WTC11 (cell line): ENCODE results near the gene ATPAF2. TPM values are rescaled to one million over a fixed set of nuclear protein-coding genes. Genes with fewer than 3 reads are reported as not detected.
A peak's percentile ranks its signal among the peaks of the same experiment; 100 is the strongest.

Source experiments
- ATAC-seq: fragments of 200-7000 bp; cut with Tn5 transposase; 2 replicates; pipeline ENCODE4 v1.10.0; 2021; ENCODE audit warnings: mild to moderate bottlenecking, moderate library complexity
- CTCF ChIA-PET: fragments of 300-600 bp; sonication (Branson Sonifier 250); formaldehyde crosslinking; loops from one replicate; lab custom pipeline; 2021; ENCODE audit warnings: antibody characterized with exemption; lab: Charles Lee
- POLR2A ChIA-PET: fragments of 350-600 bp; sonication (Branson Sonifier 250); formaldehyde crosslinking; loops from one replicate; lab custom pipeline; 2021; ENCODE audit warnings: antibody characterized with exemption; lab: Charles Lee
- DNase-seq: peaks from one replicate; pipeline ENCODE4 v3.0.0; 2021; ENCODE audit warnings: low spot score
- H3K27ac Mint-ChIP-seq: 2 replicates; pipeline ENCODE4 v1.8.0; 2021; ENCODE audit warnings: mixed read lengths
- H3K27me3 Mint-ChIP-seq: 2 replicates; pipeline ENCODE4 v1.8.0; 2021; ENCODE audit warnings: low read depth, mild to moderate bottlenecking, moderate library complexity, mixed read lengths
- H3K36me3 Mint-ChIP-seq: 2 replicates; pipeline ENCODE4 v1.8.0; 2021; ENCODE audit warnings: mixed read lengths
- H3K4me1 Mint-ChIP-seq: 2 replicates; pipeline ENCODE4 v1.8.0; 2022; ENCODE audit warnings: mixed read lengths
- H3K4me3 Mint-ChIP-seq: 2 replicates; pipeline ENCODE4 v1.8.0; 2021; ENCODE audit warnings: mild to moderate bottlenecking, moderate library complexity, mixed read lengths
- H3K9me3 Mint-ChIP-seq: 2 replicates; pipeline ENCODE4 v1.8.0; 2021; ENCODE audit warnings: mixed read lengths
- AFF4 ChIP-seq: sonication (generic); formaldehyde crosslinking; IDR thresholded peaks from 2 replicates; pipeline ENCODE4 v1.8.1; 2023; ENCODE audit warnings: mild to moderate bottlenecking, missing genetic modification reagents, borderline replicate concordance
- ATF1 ChIP-seq: sonication (generic); formaldehyde crosslinking; IDR thresholded peaks from 2 replicates; pipeline ENCODE4 v1.8.1; 2023; ENCODE audit warnings: mild to moderate bottlenecking, moderate library complexity, missing genetic modification reagents
- CTCF ChIP-seq: fragments of 200-600 bp; IDR thresholded peaks from 2 replicates; pipeline ENCODE4 v1.8.0; 2022; ENCODE audit warnings: antibody characterized with exemption
- E2F1 ChIP-seq: sonication (generic); formaldehyde crosslinking; IDR thresholded peaks from 2 replicates; pipeline ENCODE4 v1.8.0; 2022; ENCODE audit warnings: mild to moderate bottlenecking, missing genetic modification reagents
- ELF4 ChIP-seq: sonication (generic); formaldehyde crosslinking; IDR thresholded peaks from 2 replicates; pipeline ENCODE4 v1.8.1; 2022; ENCODE audit warnings: low read depth, mild to moderate bottlenecking, moderate library complexity, missing genetic modification reagents
- ERG ChIP-seq: fragments of 250-450 bp; sonication (Bioruptor Pico); IDR thresholded peaks from 2 replicates; pipeline ENCODE4 v1.8.0; 2021; ENCODE audit warnings: mild to moderate bottlenecking
- FOXP1 ChIP-seq: sonication (generic); formaldehyde crosslinking; IDR thresholded peaks from 2 replicates; pipeline ENCODE4 v1.8.0; 2022; ENCODE audit warnings: missing genetic modification reagents, mild to moderate bottlenecking, moderate library complexity, borderline replicate concordance
- GABPB1 ChIP-seq: sonication (generic); formaldehyde crosslinking; IDR thresholded peaks from 2 replicates; pipeline ENCODE4 v1.8.1; 2023; ENCODE audit warnings: mild to moderate bottlenecking, missing genetic modification reagents
- JUN ChIP-seq: sonication (generic); formaldehyde crosslinking; IDR thresholded peaks from 2 replicates; pipeline ENCODE4 v1.8.0; 2023; ENCODE audit warnings: mild to moderate bottlenecking, missing genetic modification reagents
- NR1H2 ChIP-seq: sonication (generic); formaldehyde crosslinking; IDR thresholded peaks from 2 replicates; pipeline ENCODE4 v1.9.0; 2021; ENCODE audit warnings: mild to moderate bottlenecking, moderate library complexity, missing genetic modification reagents
- NR2C2 ChIP-seq: sonication (generic); formaldehyde crosslinking; IDR thresholded peaks from 2 replicates; pipeline ENCODE4 v1.8.0; 2022; ENCODE audit warnings: mild to moderate bottlenecking, missing genetic modification reagents
- TCF7 ChIP-seq: sonication (generic); formaldehyde crosslinking; IDR thresholded peaks from 2 replicates; pipeline ENCODE4 v1.8.0; 2022; ENCODE audit warnings: mild to moderate bottlenecking, low read depth, missing genetic modification reagents, moderate library complexity
- USF2 ChIP-seq: sonication (generic); formaldehyde crosslinking; IDR thresholded peaks from 2 replicates; pipeline ENCODE4 v1.8.1; 2023; ENCODE audit warnings: mild to moderate bottlenecking, missing genetic modification reagents, moderate library complexity
- ZNF121 ChIP-seq: sonication (generic); formaldehyde crosslinking; IDR thresholded peaks from 2 replicates; pipeline ENCODE4 v1.8.0; 2023; ENCODE audit warnings: missing genetic modification reagents
- ZNF232 ChIP-seq: sonication (generic); formaldehyde crosslinking; IDR thresholded peaks from 2 replicates; pipeline ENCODE4 v1.8.0; 2022; ENCODE audit warnings: mild to moderate bottlenecking, missing genetic modification reagents
- ZNF263 ChIP-seq: sonication (generic); formaldehyde crosslinking; IDR thresholded peaks from 2 replicates; pipeline ENCODE4 v1.8.1; 2022; ENCODE audit warnings: low read depth, mild to moderate bottlenecking, moderate library complexity, missing genetic modification reagents
- ZSCAN18 ChIP-seq: fragments of 250-450 bp; sonication (Bioruptor Pico); IDR thresholded peaks from 2 replicates; pipeline ENCODE4 v2.1.2; 2022; ENCODE audit warnings: mild to moderate bottlenecking, moderate library complexity
- total RNA-seq: library from RNA; stranded (reverse); gene quantifications from 3 replicates; pipeline ENCODE4 v1.2.3, GENCODE V29; 2021

The ATPAF2 gene
- total RNA-seq, 1 experiment from 2014 or later = 33.5 TPM

- ATAC-seq (peak; percentile 95), DNase-seq (no peak)
- H3K4me1 Mint-ChIP-seq = peaks cover 11% of the 10 kb centered on the region
- H3K9me3 Mint-ChIP-seq = no peaks in the 10 kb centered on the region
- TF ChIP-seq CTCF (peak; percentile 39; the same call in 1 of the 2 replicates), GABPB1 (CRISPR knock-in tag) (peak; percentile 44; the same call in 1 of the 2 replicates), NR2C2 (CRISPR knock-in tag) (no peak), ZNF121 (CRISPR knock-in tag) (peak; percentile 90)
- ChIA-PET POLR2A (no interaction called here), CTCF (interaction anchor here (0.8 to 3.1 kb wide), 17 partner anchors 9 to 536 kb away, joined by 3 to 32 read pairs (median 5); partner anchors contain the start of genes DRC3 and TOM1L2)
- no peak overlapping the region for H3K27ac Mint-ChIP-seq
- no peaks in the 10 kb centered on the region for H3K36me3 Mint-ChIP-seq
- no peaks in the 10 kb centered on the region for H3K27me3 Mint-ChIP-seq
- H3K4me3 Mint-ChIP-seq = no peak overlapping the region
Observed at GRCh38 chr17:18033442-18034099, 5.4 kb downstream of the ATPAF2 start.

GRCh38 chr17:18031955-18032354, 7.0 kb downstream of the ATPAF2 start:
- ATAC-seq (no peak), DNase-seq (no peak)
- Mint-ChIP-seq H3K4me1 (no peaks in the 10 kb centered on the region), H3K4me3 (no peak overlapping the region), H3K27me3 (no peaks in the 10 kb centered on the region), H3K9me3 (no peaks in the 10 kb centered on the region), H3K27ac (peak overlapping the region; percentile 42; the same call in 1 of the 2 replicates), H3K36me3 (no peaks in the 10 kb centered on the region)
- ChIA-PET POLR2A (no interaction called here), CTCF (interaction anchor here (0.7 to 2.2 kb wide), 3 partner anchors 39 to 143 kb away, joined by 3 to 19 read pairs (median 17); no protein-coding TSS in a partner anchor)
- TF ChIP-seq FOXP1 (CRISPR knock-in tag) (no peak), ERG (CRISPR knock-in tag) (no peak)

- ChIA-PET POLR2A (no interaction called here), CTCF (interaction anchor here (0.7 to 1.3 kb wide), 3 partner anchors 35 to 110 kb away, joined by 4 to 5 read pairs (median 4); no protein-coding TSS in a partner anchor)
- Mint-ChIP-seq H3K27me3 (no peaks in the 10 kb centered on the region), H3K4me3 (no peak overlapping the region), H3K36me3 (no peaks in the 10 kb centered on the region), H3K27ac (no peak overlapping the region), H3K4me1 (no peaks in the 10 kb centered on the region), H3K9me3 (no peaks in the 10 kb centered on the region)
- ATAC-seq (no peak), DNase-seq (no peak)
- TF ChIP-seq ELF4 (CRISPR knock-in tag) = no peak
- TF ChIP-seq USF2 (CRISPR knock-in tag) = no peak
- no peak for TF ChIP-seq E2F1 (CRISPR knock-in tag)
- TF ChIP-seq JUN = no peak
- TF ChIP-seq ZNF263 (CRISPR knock-in tag) = no peak
- no peak for TF ChIP-seq ZNF232 (CRISPR knock-in tag)
- TF ChIP-seq ZSCAN18 = no peak
- TF ChIP-seq AFF4 (CRISPR knock-in tag) = no peak
- TF ChIP-seq ATF1 = no peak
- no peak for TF ChIP-seq NR1H2 (CRISPR knock-in tag)
- TF ChIP-seq CTCF = no peak
- no peak for TF ChIP-seq TCF7
Observed at GRCh38 chr17:18028952-18029540, 9.9 kb downstream of the ATPAF2 start.
